ENCODE results near the gene BTNL8.
A peak's percentile ranks its signal among the peaks of the same experiment; 100 is the strongest.

The BTNL8 gene

DNA sequence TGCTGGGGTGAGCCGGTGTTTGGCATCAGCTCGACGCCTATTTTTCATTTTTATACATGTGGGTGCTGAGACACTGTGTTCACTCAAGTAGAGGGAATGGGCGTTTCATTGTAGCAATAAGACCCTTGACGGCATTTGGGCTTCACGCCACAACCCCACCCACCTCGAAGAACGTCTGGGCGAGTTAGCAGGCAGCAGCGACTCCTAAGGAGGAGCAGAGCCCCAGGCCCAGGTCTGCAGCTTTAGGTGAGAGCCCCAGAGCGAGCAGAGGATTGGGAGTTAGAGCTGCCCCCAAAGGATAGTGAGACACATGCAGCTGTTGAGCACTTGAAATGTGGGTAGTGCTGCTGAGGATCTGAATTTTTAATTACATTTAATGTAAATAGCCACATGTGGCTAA lies 36.3 kb upstream of the BTNL8 start:
- Histone ChIP-seq H3K79me2 (ENCODE audit: insufficient read depth, low read length) (peaks cover 18% of the 10 kb centered on the region), H3K27ac (ENCODE audit: low read depth, low read length) (no peak overlapping the region), H3K9me2 (replicated peaks; ENCODE audit: insufficient read depth, low read length) (no peaks in the 10 kb centered on the region), H3F3A (ENCODE audit: insufficient read depth) (peaks cover 27% of the 10 kb centered on the region), H3K36me3 (ENCODE audit: low read length) (peaks cover 4% of the 10 kb centered on the region; the same call in 1 of the 2 replicates), H3K9me3 (ENCODE audit: insufficient read depth, low read length) (no peaks in the 10 kb centered on the region), H3K9ac (ENCODE audit: low read length) (no peak overlapping the region), H3K4me2 (ENCODE audit: low read depth, low read length, poor library complexity, severe bottlenecking) (no peak overlapping the region), H3K27me3 (ENCODE audit: low read length) (no peaks in the 10 kb centered on the region), H2AFZ (ENCODE audit: low read depth, low read length, severe bottlenecking) (peak overlapping the region; percentile 62), H4K20me1 (ENCODE audit: low read depth, low read length) (no peaks in the 10 kb centered on the region), H3K4me3 (ENCODE audit: insufficient read depth, low read length, poor library complexity, severe bottlenecking) (no peak overlapping the region)
- no peak for TF ChIP-seq EZH2phosphoT487 (conservative IDR thresholded peaks at IDR 0.05; ENCODE audit: low read length)
- TF ChIP-seq, protein P1, sequence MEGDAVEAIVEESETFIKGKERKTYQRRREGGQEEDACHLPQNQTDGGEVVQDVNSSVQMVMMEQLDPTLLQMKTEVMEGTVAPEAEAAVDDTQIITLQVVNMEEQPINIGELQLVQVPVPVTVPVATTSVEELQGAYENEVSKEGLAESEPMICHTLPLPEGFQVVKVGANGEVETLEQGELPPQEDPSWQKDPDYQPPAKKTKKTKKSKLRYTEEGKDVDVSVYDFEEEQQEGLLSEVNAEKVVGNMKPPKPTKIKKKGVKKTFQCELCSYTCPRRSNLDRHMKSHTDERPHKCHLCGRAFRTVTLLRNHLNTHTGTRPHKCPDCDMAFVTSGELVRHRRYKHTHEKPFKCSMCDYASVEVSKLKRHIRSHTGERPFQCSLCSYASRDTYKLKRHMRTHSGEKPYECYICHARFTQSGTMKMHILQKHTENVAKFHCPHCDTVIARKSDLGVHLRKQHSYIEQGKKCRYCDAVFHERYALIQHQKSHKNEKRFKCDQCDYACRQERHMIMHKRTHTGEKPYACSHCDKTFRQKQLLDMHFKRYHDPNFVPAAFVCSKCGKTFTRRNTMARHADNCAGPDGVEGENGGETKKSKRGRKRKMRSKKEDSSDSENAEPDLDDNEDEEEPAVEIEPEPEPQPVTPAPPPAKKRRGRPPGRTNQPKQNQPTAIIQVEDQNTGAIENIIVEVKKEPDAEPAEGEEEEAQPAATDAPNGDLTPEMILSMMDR (IDR thresholded peaks at IDR 0.05; ENCODE audit: insufficient read depth, low read length, poor library complexity, severe bottlenecking), result no peak

DNA sequence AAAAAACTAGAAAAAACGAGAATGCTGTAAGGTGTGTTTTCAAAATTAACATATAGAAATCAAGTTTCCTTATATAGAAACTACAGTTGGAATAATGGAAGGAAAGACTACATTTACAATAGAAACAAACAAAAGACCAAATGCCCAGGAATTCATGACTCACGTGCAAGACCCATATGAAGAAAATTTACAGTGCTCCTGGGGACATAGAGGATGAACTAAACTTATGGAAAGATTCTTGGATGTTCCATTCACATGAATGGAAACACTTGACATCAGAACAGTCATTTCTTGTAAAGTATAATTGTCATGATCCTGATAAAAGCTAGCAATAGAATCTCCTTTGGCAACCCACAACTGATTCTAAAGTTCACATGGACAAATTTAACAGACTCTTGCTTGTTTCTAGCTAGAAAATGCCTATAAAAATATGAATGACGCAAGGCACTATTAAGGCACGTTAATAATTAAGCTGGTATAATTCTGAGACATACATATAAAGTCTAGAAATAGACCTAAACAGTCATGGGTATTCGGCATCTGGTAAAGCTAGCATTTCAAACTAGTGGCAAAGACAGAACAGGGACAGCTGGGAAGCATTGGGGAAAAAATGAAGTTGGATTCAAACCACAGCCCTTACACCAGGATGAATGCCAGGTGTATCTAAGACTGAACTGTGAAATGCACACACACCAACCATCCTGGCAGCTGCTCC lies 32.8 kb upstream of the BTNL8 start:
- Histone ChIP-seq H3F3A (ENCODE audit: insufficient read depth) (peaks cover 12% of the 10 kb centered on the region), H3K4me2 (ENCODE audit: low read depth, low read length, poor library complexity, severe bottlenecking) (no peak overlapping the region), H3K4me3 (ENCODE audit: insufficient read depth, low read length, poor library complexity, severe bottlenecking) (no peak overlapping the region), H4K20me1 (ENCODE audit: low read depth, low read length) (no peaks in the 10 kb centered on the region), H2AFZ (ENCODE audit: low read depth, low read length, severe bottlenecking) (no peak overlapping the region), H3K27me3 (ENCODE audit: low read length) (no peaks in the 10 kb centered on the region), H3K9me2 (replicated peaks; ENCODE audit: insufficient read depth, low read length) (no peaks in the 10 kb centered on the region), H3K36me3 (ENCODE audit: low read length) (no peaks in the 10 kb centered on the region), H3K27ac (ENCODE audit: low read depth, low read length) (no peak overlapping the region), H3K79me2 (ENCODE audit: insufficient read depth, low read length) (no peaks in the 10 kb centered on the region), H3K9ac (ENCODE audit: low read length) (no peak overlapping the region), H3K9me3 (ENCODE audit: insufficient read depth, low read length) (no peaks in the 10 kb centered on the region)
- TF ChIP-seq, protein P1 (IDR thresholded peaks at IDR 0.05; ENCODE audit: insufficient read depth, low read length, poor library complexity, severe bottlenecking), result no peak
- TF ChIP-seq EZH2phosphoT487 (conservative IDR thresholded peaks at IDR 0.05; ENCODE audit: low read length), result no peak

DNA sequence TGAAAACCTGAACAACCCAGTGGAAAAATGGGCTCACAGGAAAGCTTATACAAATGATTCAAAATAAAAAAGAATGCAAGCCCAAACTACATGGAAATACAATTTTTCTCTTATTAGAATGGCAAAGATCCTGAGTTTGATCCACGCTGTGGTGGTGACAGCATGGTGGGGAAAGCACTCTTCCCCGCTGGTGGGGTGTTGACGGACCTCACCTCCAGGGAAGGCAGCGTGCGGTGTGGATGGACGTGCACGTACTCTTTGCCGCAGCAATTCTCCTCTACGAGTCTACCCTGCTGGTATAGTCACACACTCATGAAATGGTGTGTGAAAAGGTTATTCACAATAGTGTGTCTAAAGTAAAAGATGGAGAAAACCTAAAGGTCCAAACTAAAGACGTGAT lies 32.0 kb upstream of the BTNL8 start:
- H3K79me2 ChIP-seq (ENCODE audit: insufficient read depth, low read length), result no peaks in the 10 kb centered on the region
- H3K9me3 ChIP-seq (ENCODE audit: insufficient read depth, low read length), result no peaks in the 10 kb centered on the region
- H3K36me3 ChIP-seq (ENCODE audit: low read length), result no peaks in the 10 kb centered on the region
- H2AFZ ChIP-seq (ENCODE audit: low read depth, low read length, severe bottlenecking), result no peak overlapping the region
- peak overlapping the region; percentile 36 for H3K4me2 ChIP-seq (ENCODE audit: low read depth, low read length, poor library complexity, severe bottlenecking)
- no peaks in the 10 kb centered on the region for H3K27me3 ChIP-seq (ENCODE audit: low read length)
- H4K20me1 ChIP-seq (ENCODE audit: low read depth, low read length), result no peaks in the 10 kb centered on the region
- H3F3A ChIP-seq (ENCODE audit: insufficient read depth), result peaks cover 8% of the 10 kb centered on the region
- no peaks in the 10 kb centered on the region for H3K9me2 ChIP-seq (replicated peaks; ENCODE audit: insufficient read depth, low read length)
- no peak overlapping the region for H3K27ac ChIP-seq (ENCODE audit: low read depth, low read length)
- H3K4me3 ChIP-seq (ENCODE audit: insufficient read depth, low read length, poor library complexity, severe bottlenecking), result no peak overlapping the region
- TF ChIP-seq, protein P1 (IDR thresholded peaks at IDR 0.05; ENCODE audit: insufficient read depth, low read length, poor library complexity, severe bottlenecking), result no peak
- no peak for TF ChIP-seq EZH2phosphoT487 (conservative IDR thresholded peaks at IDR 0.05; ENCODE audit: low read length)
- 0 out of 2 replicates have a peak overlapping the region, but pooled peaks have one; percentile 10 for H3K9ac ChIP-seq (ENCODE audit: low read length)
